Endodermal cell (in vitro differentiated cells): ENCODE results near the gene TSACC. TPM values are rescaled to one million over a fixed set of nuclear protein-coding genes. Genes with fewer than 3 reads are reported as not detected.

Source experiments
- DNase-seq: peaks from one replicate; pipeline ENCODE4 v3.0.0-alpha.2; 2017
- H3K27ac ChIP-seq: 2 replicates; pipeline ENCODE4 v1.5.1; 2013; ENCODE audit warnings: mild to moderate bottlenecking, low read depth, low read length, moderate library complexity
- H3K27me3 ChIP-seq: 2 replicates; pipeline ENCODE4 v1.6.1; 2013; ENCODE audit warnings: mild to moderate bottlenecking, low read length, moderate library complexity; ENCODE audit not compliant: insufficient read depth, control insufficient read depth, poor library complexity, severe bottlenecking
- H3K36me3 ChIP-seq: 2 replicates; pipeline ENCODE4 v1.7.0; 2013; ENCODE audit warnings: mild to moderate bottlenecking, low read length, moderate library complexity; ENCODE audit not compliant: control insufficient read depth, insufficient read depth
- H3K4me1 ChIP-seq: one replicate; pipeline ENCODE4 v1.7.0; 2013; ENCODE audit warnings: low read length; ENCODE audit not compliant: control insufficient read depth, insufficient read depth
- H3K4me3 ChIP-seq: 2 replicates; pipeline ENCODE4 v1.5.1; 2013; ENCODE audit warnings: mild to moderate bottlenecking, low read length, moderate library complexity
- H3K9ac ChIP-seq: 2 replicates; pipeline ENCODE4 v1.6.1; 2013; ENCODE audit warnings: mild to moderate bottlenecking, low read length, moderate library complexity; ENCODE audit not compliant: poor library complexity, severe bottlenecking; ENCODE audit errors: extremely low read depth
- H3K9me3 ChIP-seq: 2 replicates; pipeline ENCODE4 v1.6.1; 2013; ENCODE audit warnings: mild to moderate bottlenecking, low read length, moderate library complexity; ENCODE audit not compliant: control insufficient read depth
- H3K27ac Mint-ChIP-seq: 2 replicates; pipeline ENCODE4 v1.8.0; 2020; ENCODE audit warnings: mixed read lengths
- H3K27me3 Mint-ChIP-seq: 2 replicates; pipeline ENCODE4 v1.8.0; 2021; ENCODE audit warnings: mild to moderate bottlenecking, mixed read lengths; ENCODE audit not compliant: insufficient read depth
- H3K36me3 Mint-ChIP-seq: 2 replicates; pipeline ENCODE4 v1.8.0; 2020; ENCODE audit warnings: low read depth, mixed read lengths
- H3K4me1 Mint-ChIP-seq: 2 replicates; pipeline ENCODE4 v1.8.0; 2020; ENCODE audit warnings: mixed read lengths
- H3K4me3 Mint-ChIP-seq: 2 replicates; pipeline ENCODE4 v1.8.0; 2020; ENCODE audit warnings: mild to moderate bottlenecking, moderate library complexity, mixed read lengths
- H3K9me3 Mint-ChIP-seq: 2 replicates; pipeline ENCODE4 v1.8.0; 2020; ENCODE audit warnings: mild to moderate bottlenecking, mixed read lengths
- WGBS, 2 experiments: methylation state at CpG; one replicate each; pipeline versions ENCODE4 v1.1.5 to v1.1.7; 2013; ENCODE audit warnings: missing lambda C conversion rate in 2 of 2, mixed read lengths in 1 of 2; ENCODE audit not compliant: insufficient coverage in 1 of 2, insufficient read length in 1 of 2; 5-methylcytosine and 5-hydroxymethylcytosine counted together
- total RNA-seq, 2 donors: library from RNA; stranded (reverse); fragmentation: NEBNext Ultra II Directional in 1 of 2; extraction: Animal tissue kit (Norgen Biotek cat#: 25700) in 1 of 2; gene quantifications; 2 replicates in 1 of 2; 3 replicates in 1 of 2; pipeline ENCODE4 v1.2.1, GENCODE V29; 2021
- TF ChIP-seq, protein P1 (sequence below): fragments of 200-600 bp; sonication (generic); conservative IDR thresholded peaks from 2 replicates; pipeline ENCODE4 v1.5.0; 2021; ENCODE audit warnings: antibody characterized with exemption, mild to moderate bottlenecking

Gene TSACC
- total RNA-seq, 2 donors from 2014 or later, result 0.62 to 1.6 TPM

DNA sequence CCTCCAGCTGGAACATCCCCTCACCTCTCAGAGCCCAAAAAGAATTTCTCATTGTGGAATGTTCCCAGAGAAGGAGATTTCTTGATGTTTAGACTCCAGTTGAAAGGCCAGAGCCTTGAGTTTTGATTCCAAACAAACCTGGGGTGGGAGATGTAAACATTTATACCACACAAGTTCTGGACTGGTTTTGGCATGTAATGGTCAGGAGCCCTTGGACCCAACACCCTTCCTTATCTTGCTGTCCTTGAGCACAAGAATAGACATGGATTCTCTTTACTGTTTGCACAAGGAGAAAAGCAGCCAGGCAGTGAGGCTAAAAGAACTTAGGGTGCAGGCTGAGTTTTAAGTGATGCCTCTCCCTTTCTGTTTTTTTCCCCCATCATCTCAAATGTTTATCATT is 35.2 kb downstream of the TSACC start:
- H3K27me3 Mint-ChIP-seq, result peaks cover 24% of the 10 kb centered on the region
- H3K36me3 Mint-ChIP-seq, result no peaks in the 10 kb centered on the region
- Histone ChIP-seq H3K36me3 (no peaks in the 10 kb centered on the region), H3K4me1 (no peaks in the 10 kb centered on the region), H3K4me3 (no peak overlapping the region), H3K27ac (no peak overlapping the region), H3K9me3 (no peaks in the 10 kb centered on the region), H3K27me3 (peaks cover 30% of the 10 kb centered on the region), H3K9ac (no peak overlapping the region)
- H3K4me3 Mint-ChIP-seq, result no peak overlapping the region
- TF ChIP-seq, protein P1, sequence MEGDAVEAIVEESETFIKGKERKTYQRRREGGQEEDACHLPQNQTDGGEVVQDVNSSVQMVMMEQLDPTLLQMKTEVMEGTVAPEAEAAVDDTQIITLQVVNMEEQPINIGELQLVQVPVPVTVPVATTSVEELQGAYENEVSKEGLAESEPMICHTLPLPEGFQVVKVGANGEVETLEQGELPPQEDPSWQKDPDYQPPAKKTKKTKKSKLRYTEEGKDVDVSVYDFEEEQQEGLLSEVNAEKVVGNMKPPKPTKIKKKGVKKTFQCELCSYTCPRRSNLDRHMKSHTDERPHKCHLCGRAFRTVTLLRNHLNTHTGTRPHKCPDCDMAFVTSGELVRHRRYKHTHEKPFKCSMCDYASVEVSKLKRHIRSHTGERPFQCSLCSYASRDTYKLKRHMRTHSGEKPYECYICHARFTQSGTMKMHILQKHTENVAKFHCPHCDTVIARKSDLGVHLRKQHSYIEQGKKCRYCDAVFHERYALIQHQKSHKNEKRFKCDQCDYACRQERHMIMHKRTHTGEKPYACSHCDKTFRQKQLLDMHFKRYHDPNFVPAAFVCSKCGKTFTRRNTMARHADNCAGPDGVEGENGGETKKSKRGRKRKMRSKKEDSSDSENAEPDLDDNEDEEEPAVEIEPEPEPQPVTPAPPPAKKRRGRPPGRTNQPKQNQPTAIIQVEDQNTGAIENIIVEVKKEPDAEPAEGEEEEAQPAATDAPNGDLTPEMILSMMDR, result no peak
- H3K4me1 Mint-ChIP-seq, result no peaks in the 10 kb centered on the region
- DNase-seq, result no peak
- no peaks in the 10 kb centered on the region for H3K9me3 Mint-ChIP-seq
- H3K27ac Mint-ChIP-seq, result no peak overlapping the region

DNA sequence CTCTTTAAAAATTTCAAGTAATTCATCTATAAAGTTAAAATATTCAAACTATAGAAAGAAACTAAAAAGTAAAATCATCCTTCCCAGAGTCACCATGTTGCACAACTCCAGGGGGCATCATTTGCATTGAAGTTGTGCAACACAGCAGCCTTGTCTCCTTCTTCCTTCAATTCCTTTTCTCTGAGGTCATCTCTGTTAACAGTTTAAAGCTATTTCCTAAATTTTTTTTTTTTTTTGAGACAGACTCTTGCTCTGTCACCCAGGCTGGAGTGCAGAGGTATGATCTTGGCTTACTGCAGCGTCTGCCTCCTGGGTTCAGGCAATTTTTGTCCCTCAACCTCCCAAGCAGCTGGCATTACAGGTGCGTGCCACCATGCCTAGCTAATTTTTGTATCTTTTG is 37.8 kb downstream of the TSACC start:
- no peaks in the 10 kb centered on the region for H3K9me3 Mint-ChIP-seq
- Histone ChIP-seq H3K9ac (no peak overlapping the region), H3K27me3 (peaks cover 16% of the 10 kb centered on the region), H3K27ac (no peak overlapping the region), H3K4me3 (no peak overlapping the region), H3K9me3 (no peaks in the 10 kb centered on the region), H3K36me3 (no peaks in the 10 kb centered on the region), H3K4me1 (no peaks in the 10 kb centered on the region)
- peaks cover 15% of the 10 kb centered on the region for H3K27me3 Mint-ChIP-seq
- no peaks in the 10 kb centered on the region for H3K4me1 Mint-ChIP-seq
- H3K4me3 Mint-ChIP-seq, result no peak overlapping the region
- WGBS, 2 experiments, result 88 to 90% methylated on average over 2 of the region's 2 CpGs
- no peak overlapping the region for H3K27ac Mint-ChIP-seq
- TF ChIP-seq, protein P1, result peak; percentile 17
- no peak for DNase-seq
- H3K36me3 Mint-ChIP-seq, result no peaks in the 10 kb centered on the region

DNA sequence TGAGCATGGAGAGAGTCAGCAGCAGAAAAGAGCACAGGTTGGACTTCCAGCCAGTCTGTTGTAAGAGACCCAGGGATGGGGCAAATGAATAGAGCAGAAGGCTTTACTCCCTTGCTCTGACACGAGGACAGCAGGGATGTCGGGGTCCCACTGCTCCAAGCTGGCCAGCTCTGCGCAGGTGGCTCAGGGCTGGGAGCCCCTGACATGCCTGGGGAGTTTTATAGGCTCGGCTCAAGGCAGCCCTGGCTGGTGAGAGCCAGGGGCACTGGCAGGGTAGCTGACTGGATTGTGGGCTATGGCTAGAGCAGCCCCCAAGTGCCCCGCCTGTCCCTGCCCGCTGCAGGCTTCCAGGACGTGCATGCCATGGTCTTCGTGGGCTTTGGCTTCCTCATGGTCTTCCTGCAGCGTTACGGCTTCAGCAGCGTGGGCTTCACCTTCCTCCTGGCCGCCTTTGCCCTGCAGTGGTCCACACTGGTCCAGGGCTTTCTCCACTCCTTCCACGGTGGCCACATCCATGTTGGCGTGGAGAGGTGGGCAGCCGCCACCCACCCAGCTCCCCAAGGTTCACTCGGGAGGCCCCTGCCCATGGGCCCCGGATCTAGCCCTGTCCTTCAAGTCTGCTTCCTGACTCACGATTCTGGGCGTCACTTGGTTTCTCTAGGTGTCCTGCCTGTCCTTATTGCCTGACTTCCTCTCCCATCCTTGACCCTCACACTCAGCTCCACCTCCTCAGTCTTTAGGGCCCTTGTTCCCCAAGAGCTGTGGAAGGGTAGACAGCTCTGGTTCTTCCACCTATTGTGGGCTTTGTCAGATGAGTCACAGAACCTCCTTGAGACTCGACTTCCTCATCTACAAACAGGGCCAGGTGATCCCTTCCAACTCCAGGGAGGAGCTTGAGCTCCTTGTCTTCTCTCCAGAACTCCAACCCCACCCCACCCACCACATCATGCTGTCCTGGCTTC is 38.9 kb downstream of the TSACC start:
- H3K4me1 ChIP-seq, result no peaks in the 10 kb centered on the region
- Mint-ChIP-seq H3K36me3 (no peaks in the 10 kb centered on the region), H3K27me3 (peaks cover 16% of the 10 kb centered on the region), H3K4me3 (no peak overlapping the region), H3K4me1 (no peaks in the 10 kb centered on the region), H3K27ac (no peak overlapping the region), H3K9me3 (no peaks in the 10 kb centered on the region)
- 94% methylated on average over 16 to 20 of the region's 20 CpGs for WGBS, 2 experiments
- H3K4me3 ChIP-seq, result no peak overlapping the region
- H3K27ac ChIP-seq, result no peak overlapping the region
- no peak overlapping the region for H3K9ac ChIP-seq
- H3K27me3 ChIP-seq, result peaks cover 8% of the 10 kb centered on the region
- H3K9me3 ChIP-seq, result no peaks in the 10 kb centered on the region
- no peak for DNase-seq
- TF ChIP-seq, protein P1, result no peak
- H3K36me3 ChIP-seq, result no peaks in the 10 kb centered on the region
